ENCODE measurements around the gene LMF1. TPM values are rescaled to one million over a fixed set of nuclear protein-coding genes. Genes with fewer than 3 reads are reported as not detected.

LMF1 gene
- total and polyA plus RNA-seq, 12 donors: 5.1 to 15.4 (median 7.6) TPM

DNA sequence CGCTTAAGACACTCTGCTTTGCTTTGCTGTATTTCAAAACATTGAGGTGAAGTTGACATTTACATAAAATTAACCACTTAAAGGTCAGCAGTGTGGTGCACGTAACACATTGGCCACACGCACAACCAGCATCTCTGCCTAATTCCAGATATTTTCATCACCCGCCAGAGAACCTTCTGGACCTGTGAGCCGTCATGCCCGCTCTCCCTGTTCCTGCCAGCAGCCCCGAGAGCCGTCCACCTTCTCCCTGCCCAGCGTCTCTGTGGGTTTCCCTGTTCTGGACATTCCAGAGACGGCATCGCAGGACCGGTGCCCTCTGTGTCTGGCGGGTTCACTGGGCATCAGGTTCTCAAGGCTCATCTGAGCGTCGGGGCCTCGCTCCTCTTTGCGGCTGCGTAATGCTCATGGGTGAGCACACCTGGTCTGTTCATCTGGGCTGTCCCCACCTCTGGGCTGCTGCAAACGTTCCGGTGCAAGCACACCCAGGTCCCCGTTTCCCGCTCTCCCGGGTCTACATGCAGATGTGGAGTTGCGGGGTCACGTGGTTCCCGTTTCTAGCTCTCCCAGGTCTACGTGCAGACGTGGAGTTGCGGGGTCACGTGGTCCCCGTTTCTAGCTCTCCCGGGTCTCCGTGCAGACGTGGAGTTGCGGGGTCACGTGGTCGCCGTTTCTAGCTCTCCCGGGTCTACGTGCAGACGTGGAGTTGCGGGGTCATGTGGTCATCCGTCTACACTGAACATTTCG is 122.1 kb downstream of the LMF1 start:
- peaks cover 0 to 6% (median 0%) of the 10 kb centered on the region in 7 donors for H3K27me3 ChIP-seq
- no peak overlapping the region for H3K4me3 ChIP-seq
- TF ChIP-seq, protein P1, sequence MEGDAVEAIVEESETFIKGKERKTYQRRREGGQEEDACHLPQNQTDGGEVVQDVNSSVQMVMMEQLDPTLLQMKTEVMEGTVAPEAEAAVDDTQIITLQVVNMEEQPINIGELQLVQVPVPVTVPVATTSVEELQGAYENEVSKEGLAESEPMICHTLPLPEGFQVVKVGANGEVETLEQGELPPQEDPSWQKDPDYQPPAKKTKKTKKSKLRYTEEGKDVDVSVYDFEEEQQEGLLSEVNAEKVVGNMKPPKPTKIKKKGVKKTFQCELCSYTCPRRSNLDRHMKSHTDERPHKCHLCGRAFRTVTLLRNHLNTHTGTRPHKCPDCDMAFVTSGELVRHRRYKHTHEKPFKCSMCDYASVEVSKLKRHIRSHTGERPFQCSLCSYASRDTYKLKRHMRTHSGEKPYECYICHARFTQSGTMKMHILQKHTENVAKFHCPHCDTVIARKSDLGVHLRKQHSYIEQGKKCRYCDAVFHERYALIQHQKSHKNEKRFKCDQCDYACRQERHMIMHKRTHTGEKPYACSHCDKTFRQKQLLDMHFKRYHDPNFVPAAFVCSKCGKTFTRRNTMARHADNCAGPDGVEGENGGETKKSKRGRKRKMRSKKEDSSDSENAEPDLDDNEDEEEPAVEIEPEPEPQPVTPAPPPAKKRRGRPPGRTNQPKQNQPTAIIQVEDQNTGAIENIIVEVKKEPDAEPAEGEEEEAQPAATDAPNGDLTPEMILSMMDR (IDR thresholded peaks at IDR 0.05): no peak
- no peaks in the 10 kb centered on the region for H3K36me3 ChIP-seq
- H3K4me1 ChIP-seq: no peaks in the 10 kb centered on the region
- intact Hi-C loops (cut with DNase I): no loop called here
- no peak for DNase-seq
- no peak overlapping the region for H3K27ac ChIP-seq
- peaks cover 0 to 31% (median 0%) of the 10 kb centered on the region in 11 donors for H3K9me3 ChIP-seq
- no peak for ATAC-seq
- WGBS, 2 donors: 94 to 95% methylated on average over 44 of the region's 44 CpGs

DNA sequence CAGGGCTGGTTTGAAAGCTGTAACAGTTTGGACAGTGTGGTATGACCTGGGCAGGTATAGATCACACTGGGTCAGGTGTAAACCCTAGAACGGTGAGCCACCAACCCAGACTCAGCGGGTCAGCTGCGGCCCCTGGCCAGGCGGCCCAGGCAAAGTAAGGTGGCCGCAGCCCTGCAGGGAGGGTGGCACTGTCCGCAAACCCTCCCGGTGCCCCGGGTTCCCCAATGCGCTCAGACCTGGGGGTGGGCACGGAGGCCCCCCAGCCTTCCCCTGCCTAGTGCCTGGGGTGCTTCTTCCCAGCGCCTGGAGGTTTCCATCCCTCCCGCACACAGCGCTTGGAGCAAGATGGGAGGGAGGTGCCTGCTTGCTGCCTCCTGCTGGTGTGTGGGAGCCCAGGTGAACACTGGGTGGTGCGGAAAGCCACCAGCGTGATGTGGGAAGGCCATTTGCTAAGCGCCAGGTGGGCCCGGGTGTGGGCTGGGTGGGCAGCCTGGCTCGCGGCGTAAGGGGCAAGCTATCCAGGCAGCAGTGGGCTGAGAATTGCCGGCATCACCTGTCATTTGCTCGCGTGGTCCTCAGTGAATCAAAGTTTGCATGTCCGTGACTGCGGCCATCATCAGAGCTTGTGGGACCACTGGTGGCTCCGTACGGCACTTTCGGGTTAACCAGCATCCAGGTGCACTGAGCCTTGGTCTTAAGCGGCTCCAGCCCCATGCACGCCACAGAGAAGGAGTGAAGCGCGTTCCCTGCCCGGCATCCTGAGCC is 122.9 kb downstream of the LMF1 start:
- peak in 1 of 8 donors; percentile 14 for ATAC-seq
- intact Hi-C loops (cut with DNase I): no loop called here

DNA sequence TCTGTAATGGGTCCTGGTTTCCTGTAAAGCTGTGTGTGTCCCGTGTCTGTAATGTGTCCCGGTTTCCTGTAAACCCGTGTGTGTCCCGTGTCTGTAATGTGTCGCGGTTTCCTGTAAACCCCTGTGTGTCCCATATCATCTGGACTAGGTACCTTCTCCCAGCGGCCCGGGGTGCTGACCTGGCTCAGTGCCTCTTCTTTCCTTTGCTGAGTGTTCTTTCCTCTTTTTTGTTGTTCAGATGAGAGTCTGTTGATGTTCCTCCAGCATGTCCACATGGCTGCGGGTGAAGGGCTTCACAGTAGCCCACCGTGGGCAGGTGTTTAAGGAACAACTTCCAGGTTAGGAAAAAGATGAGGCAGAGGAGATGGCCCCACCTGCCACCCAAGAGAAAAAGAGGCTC is 123.6 kb downstream of the LMF1 start:
- H3K9me3 ChIP-seq: peaks cover 0 to 31% (median 0%) of the 10 kb centered on the region in 11 donors
- DNase-seq: no peak
- peaks cover 0 to 12% (median 0%) of the 10 kb centered on the region in 7 donors for H3K27me3 ChIP-seq
- intact Hi-C loops (cut with DNase I): no loop called here
- H3K36me3 ChIP-seq: no peaks in the 10 kb centered on the region
- no peaks in the 10 kb centered on the region for H3K4me1 ChIP-seq
- 91 to 93% methylated on average over 10 of the region's 10 CpGs for WGBS, 2 donors
- no peak for ATAC-seq
- no peak overlapping the region for H3K27ac ChIP-seq
- TF ChIP-seq, protein P1 (IDR thresholded peaks at IDR 0.05): no peak
- H3K4me3 ChIP-seq: no peak overlapping the region

More for the DNA sequence above, 122.9 kb downstream of the LMF1 start:
- WGBS, 2 donors: 96% methylated on average over 33 of the region's 33 CpGs
- Histone ChIP-seq H3K36me3 (no peaks in the 10 kb centered on the region), H3K9me3 (peaks cover 0 to 31% (median 0%) of the 10 kb centered on the region in 11 donors), H3K27ac (no peak overlapping the region), H3K4me3 (no peak overlapping the region), H3K4me1 (no peaks in the 10 kb centered on the region), H3K27me3 (peaks cover 0 to 7% (median 0%) of the 10 kb centered on the region in 7 donors)
- no peak for DNase-seq
- TF ChIP-seq, protein P1 (IDR thresholded peaks at IDR 0.05): no peak

DNA sequence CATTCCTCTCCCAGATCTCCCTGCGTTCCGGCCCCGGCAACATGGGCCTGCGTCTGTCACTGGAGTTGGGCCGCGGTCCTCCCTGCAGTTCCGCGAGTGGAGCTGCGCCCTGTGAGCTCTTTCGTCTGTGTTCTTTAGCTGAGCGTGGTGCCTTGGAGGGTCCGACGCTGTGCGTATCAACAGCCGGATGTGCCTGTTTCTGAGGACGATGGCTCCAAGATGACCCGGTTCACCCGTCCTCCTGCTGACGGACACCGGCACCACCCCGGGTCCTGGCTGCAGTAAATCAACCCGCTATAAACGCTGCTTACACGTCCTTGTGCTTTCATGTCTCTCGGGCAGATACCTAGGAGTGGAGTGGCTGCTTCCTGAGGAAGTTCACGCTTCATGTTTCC is 125.4 kb downstream of the LMF1 start:
- no peaks in the 10 kb centered on the region for H3K4me1 ChIP-seq
- ATAC-seq (no peak), DNase-seq (no peak)
- H3K27ac ChIP-seq: no peak overlapping the region
- H3K4me3 ChIP-seq: no peak overlapping the region
- H3K27me3 ChIP-seq: peaks cover 0 to 23% (median 9%) of the 10 kb centered on the region in 7 donors
- H3K9me3 ChIP-seq: peaks cover 0 to 23% (median 0%) of the 10 kb centered on the region in 11 donors
- intact Hi-C loops (cut with DNase I): no loop called here
- TF ChIP-seq, protein P1 (IDR thresholded peaks at IDR 0.05): no peak
- no peaks in the 10 kb centered on the region for H3K36me3 ChIP-seq
- WGBS, 2 donors: 81 to 83% methylated on average over 26 of the region's 26 CpGs

Data from heart right ventricle (tissue), 16 donors.